ENCODE measurements around the gene OR52W1. TPM values are rescaled to one million over a fixed set of nuclear protein-coding genes. Genes with fewer than 3 reads are reported as not detected.
A peak's percentile ranks its signal among the peaks of the same experiment; 100 is the strongest.

OR52W1 gene
- total RNA-seq, 1 donor from 2014 or later, result not detected

DNA sequence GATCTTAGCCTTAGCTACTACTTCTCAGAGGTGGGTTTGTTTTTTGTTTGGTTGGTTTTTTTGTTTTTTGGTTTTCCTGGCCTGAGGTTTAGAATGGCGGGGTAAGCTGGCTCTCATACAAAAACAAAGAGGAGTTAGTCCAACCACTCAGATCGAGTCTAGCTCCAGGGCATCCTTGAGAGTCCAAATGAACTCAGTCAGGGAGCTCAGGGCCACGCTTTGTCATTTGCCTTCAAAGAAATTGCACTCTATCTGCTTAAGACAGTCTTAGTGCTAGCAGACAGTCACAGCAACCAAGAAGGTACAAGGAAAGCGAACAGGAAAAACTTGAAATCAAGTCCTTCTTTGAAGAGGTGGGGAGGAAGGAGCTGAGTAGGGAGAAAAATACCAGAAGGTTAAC is 17.5 kb downstream of the OR52W1 start:
- Mint-ChIP-seq H3K27ac (ENCODE audit: unreplicated experiment) (no peak overlapping the region), H3K4me1 (ENCODE audit: low read depth) (peaks cover 9% of the 10 kb centered on the region), H3K36me3 (ENCODE audit: low read depth) (peaks cover 37% of the 10 kb centered on the region), H3K27me3 (ENCODE audit: low read depth) (no peaks in the 10 kb centered on the region), H3K4me3 (ENCODE audit: unreplicated experiment) (no peak overlapping the region), H3K9me3 (ENCODE audit: low read depth) (no peaks in the 10 kb centered on the region)
- no peak for DNase-seq (ENCODE audit: low spot score)
- no peak for TF ChIP-seq CTCF (IDR thresholded peaks at IDR 0.05)

GRCh38 chr11:6217722-6218121 is 18.7 kb downstream of the OR52W1 start:
- no peak for TF ChIP-seq CTCF (IDR thresholded peaks at IDR 0.05)
- no peaks in the 10 kb centered on the region for H3K27me3 Mint-ChIP-seq (ENCODE audit: low read depth)
- H3K4me3 Mint-ChIP-seq (ENCODE audit: unreplicated experiment), result no peak overlapping the region
- H3K27ac Mint-ChIP-seq (ENCODE audit: unreplicated experiment), result peak overlapping the region; percentile 58
- H3K9me3 Mint-ChIP-seq (ENCODE audit: low read depth), result no peaks in the 10 kb centered on the region
- peaks cover 9% of the 10 kb centered on the region for H3K4me1 Mint-ChIP-seq (ENCODE audit: low read depth)
- H3K36me3 Mint-ChIP-seq (ENCODE audit: low read depth), result peaks cover 45% of the 10 kb centered on the region
- DNase-seq (ENCODE audit: low spot score), result no peak

DNA sequence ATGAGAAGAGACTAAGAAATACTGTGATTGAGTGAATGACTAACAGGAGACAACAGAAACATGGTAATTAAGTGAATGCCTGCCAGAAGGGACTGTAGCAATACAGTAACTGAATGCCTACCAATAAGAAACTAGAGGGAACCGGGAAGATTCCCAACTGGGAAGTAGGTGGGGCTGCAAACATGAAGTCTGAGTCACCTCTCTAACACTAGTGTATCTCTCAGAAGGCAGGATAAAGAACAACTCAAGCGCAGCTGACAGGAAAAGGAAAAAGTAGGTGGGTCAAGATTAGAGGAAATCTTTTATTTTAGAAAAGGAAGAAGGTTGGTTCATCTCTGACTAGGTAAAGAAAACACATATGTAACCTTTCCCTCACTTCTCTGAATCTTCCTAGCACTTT is 20.3 kb downstream of the OR52W1 start:
- peaks cover 48% of the 10 kb centered on the region for H3K36me3 Mint-ChIP-seq (ENCODE audit: low read depth)
- H3K27ac Mint-ChIP-seq (ENCODE audit: unreplicated experiment), result peak overlapping the region; percentile 1
- H3K4me1 Mint-ChIP-seq (ENCODE audit: low read depth), result peaks cover 9% of the 10 kb centered on the region
- no peak overlapping the region for H3K4me3 Mint-ChIP-seq (ENCODE audit: unreplicated experiment)
- H3K27me3 Mint-ChIP-seq (ENCODE audit: low read depth), result no peaks in the 10 kb centered on the region
- no peak for TF ChIP-seq CTCF (IDR thresholded peaks at IDR 0.05)
- no peaks in the 10 kb centered on the region for H3K9me3 Mint-ChIP-seq (ENCODE audit: low read depth)
- no peak for DNase-seq (ENCODE audit: low spot score)

- no peak for TF ChIP-seq CTCF (IDR thresholded peaks at IDR 0.05)
- no peak overlapping the region for H3K27ac Mint-ChIP-seq (ENCODE audit: unreplicated experiment)
Measured at GRCh38 chr11:6223854-6224253, 24.8 kb downstream of the OR52W1 start.

GRCh38 chr11:6224421-6224820 is 25.4 kb downstream of the OR52W1 start:
- no peak for DNase-seq (ENCODE audit: low spot score)
- H3K4me3 Mint-ChIP-seq (ENCODE audit: unreplicated experiment), result no peak overlapping the region
- no peaks in the 10 kb centered on the region for H3K9me3 Mint-ChIP-seq (ENCODE audit: low read depth)
- no peaks in the 10 kb centered on the region for H3K27me3 Mint-ChIP-seq (ENCODE audit: low read depth)
- no peak overlapping the region for H3K27ac Mint-ChIP-seq (ENCODE audit: unreplicated experiment)
- peaks cover 9% of the 10 kb centered on the region for H3K4me1 Mint-ChIP-seq (ENCODE audit: low read depth)
- no peak for TF ChIP-seq CTCF (IDR thresholded peaks at IDR 0.05)
- H3K36me3 Mint-ChIP-seq (ENCODE audit: low read depth), result peaks cover 21% of the 10 kb centered on the region

More at GRCh38 chr11:6223854-6224253, 24.8 kb downstream of the OR52W1 start:
- Mint-ChIP-seq H3K9me3 (ENCODE audit: low read depth) (no peaks in the 10 kb centered on the region), H3K4me1 (ENCODE audit: low read depth) (peaks cover 13% of the 10 kb centered on the region), H3K27me3 (ENCODE audit: low read depth) (no peaks in the 10 kb centered on the region), H3K36me3 (ENCODE audit: low read depth) (peaks cover 24% of the 10 kb centered on the region), H3K4me3 (ENCODE audit: unreplicated experiment) (no peak overlapping the region)
- DNase-seq (ENCODE audit: low spot score), result no peak

Measured in chondrocyte (in vitro differentiated cells).